GM18498 (cell line): Measurements from ENCODE around the gene VPS41.
A peak's percentile ranks its signal among the peaks of the same experiment; 100 is the strongest.

Source experiments
- ATAC-seq: cut with Tn5 transposase; IDR thresholded peaks from one replicate; pipeline ENCODE4 v1.9.1; 2021; ENCODE audit warnings: mild to moderate bottlenecking, moderate library complexity; ENCODE audit not compliant: unreplicated experiment

Gene VPS41

DNA sequence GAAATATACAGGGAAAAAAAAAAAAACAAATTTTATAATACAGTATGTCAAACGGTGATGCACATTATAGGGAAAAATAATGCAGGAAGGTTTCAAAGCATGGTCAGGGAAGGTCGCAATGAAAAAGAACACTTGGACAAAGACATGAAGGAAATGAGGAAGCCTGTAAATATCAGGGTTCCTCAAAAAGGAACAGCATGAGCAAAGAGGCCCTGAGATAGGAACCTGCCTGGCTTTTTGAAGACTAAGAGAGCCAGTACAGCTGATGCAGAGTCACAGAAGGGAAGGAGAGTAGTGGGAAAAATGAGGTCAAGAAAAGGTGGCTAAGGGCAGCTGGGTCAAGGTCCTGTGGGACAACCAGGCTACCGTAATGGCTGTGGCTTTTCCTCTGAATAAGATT is 1.9 kb downstream of the VPS41 start:
- no peak for ATAC-seq

DNA sequence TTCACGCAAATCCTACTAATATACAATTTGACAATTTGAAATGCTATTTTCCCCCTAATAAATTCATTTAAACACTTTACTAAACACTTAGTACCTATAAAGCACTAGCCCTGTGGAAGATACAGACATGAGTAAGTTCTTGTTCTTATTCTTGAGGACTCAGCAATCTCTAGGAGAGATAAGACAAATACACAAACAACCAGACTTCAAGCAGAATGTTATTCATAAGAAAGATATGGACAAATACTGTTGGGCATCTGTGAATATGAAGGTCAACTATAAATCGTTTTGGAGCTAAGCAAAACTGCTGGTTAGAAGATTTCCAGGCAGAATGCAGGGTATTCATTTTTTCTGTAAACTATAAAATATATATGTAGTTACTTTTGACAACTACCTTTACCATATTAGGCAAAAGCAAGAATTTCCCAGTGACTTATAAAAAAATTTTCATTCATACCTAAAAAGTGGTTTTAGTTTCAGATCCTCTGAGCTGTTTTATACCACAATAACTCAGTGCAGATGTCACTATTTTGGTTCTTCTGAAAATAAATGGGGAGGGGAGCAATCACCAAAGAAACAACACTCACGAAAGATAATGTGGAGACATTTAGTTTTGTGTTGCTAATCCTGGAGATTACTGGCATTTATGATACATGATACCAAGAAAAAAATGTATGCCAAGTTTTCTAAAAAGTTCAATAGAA is 3.8 kb downstream of the VPS41 start:
- ATAC-seq, result peak; percentile 49

DNA sequence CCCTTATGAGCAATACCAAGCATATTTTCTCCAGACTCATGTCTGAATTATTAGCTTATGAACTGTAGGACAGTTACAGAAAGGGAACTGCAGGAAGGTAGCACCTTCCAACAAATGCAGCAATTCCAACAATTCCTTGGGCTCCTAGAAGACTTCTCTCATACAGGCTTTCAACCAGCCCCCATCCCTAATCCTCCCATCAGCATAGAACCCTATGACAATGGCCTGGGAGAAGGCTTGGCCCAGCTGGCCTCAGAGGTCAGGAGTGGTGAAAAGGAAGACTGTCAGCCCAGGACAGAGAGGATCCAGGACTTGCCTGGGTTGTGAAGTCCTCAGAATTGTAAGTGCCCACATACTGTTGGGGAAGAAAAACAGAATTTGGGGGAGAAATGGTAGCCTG is 5.9 kb downstream of the VPS41 start:
- ATAC-seq, result no peak

DNA sequence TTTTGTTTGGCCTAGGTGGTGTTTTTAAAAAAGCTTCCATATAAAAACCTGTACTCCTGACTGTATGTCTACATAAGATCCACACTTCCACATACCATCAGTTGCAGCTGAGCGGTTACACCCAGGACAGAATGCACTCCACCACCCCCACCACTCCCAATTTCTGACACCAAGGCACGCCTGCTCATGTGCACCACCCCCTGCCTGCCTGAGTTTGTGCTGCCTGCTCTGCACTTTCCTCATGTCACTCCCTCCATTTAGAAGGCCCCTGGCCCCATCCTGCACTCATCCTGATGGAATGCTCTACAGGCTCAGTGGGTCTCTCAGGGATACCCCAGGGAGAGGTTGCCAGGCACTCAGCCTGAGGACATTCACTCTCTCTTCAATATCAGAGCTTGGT is 6.5 kb downstream of the VPS41 start:
- no peak for ATAC-seq

DNA sequence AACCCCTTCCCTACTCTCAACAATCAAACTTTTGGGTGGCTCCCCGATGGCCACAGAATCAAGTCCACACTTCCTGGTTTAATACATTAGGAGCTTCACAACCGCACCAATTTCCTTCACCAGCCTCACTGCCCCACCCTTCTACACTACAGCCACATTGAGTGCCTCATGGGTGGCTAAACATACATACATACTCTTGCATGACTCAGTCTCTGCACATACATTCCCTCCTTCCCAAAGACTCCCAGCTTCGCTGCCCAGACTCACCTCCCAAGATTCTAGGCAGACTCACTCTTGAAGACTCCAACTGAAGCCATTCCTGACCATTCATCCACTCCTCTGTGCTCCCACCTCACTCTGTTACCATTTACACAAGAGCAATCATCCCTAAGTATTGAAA is 15.9 kb downstream of the VPS41 start:
- no peak for ATAC-seq

DNA sequence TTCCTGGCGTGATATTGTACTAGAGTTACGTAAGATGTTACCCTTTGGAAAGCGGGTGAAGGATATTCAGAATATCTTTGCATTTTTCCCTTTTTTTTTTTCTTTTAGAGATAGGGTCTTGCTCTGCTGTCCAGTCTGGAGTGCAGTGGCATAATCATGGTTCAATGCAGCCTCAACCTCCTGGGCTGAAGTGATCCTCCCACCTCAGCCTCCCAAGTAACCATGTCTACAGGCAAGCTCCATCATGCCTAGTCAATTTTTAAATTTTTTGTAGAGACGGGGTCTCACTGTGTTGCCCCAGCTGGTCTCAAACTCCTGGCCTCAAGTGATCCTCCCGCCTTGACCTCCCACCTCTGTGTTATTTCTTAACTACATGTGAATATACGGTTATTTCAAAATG is 18.4 kb downstream of the VPS41 start:
- no peak for ATAC-seq

DNA sequence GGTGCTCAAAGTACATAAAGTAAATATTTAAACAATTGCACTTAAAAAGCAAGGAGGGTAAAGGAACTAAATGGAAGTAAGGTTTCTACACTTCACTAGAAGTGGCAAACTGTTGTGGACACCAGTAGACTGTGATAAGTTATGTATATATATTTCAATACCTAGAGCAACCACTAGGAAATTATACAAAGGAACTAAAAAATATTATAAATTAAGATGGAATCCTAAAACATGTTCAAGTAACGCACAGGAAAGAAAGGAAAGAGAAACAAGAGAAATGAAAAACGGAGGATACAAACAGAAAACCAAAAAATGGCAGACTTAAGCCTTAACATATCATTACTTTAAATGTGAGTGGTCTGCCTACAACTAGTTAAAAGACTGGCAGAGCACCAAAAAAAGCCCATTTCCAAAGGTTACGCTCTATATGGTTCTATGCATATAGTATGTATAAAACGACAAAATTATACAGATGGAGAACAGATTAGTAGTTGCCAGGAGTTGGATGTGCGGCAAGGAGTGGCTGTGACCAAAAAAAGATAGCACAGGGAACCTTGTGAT is 19.0 kb downstream of the VPS41 start:
- no peak for ATAC-seq

DNA sequence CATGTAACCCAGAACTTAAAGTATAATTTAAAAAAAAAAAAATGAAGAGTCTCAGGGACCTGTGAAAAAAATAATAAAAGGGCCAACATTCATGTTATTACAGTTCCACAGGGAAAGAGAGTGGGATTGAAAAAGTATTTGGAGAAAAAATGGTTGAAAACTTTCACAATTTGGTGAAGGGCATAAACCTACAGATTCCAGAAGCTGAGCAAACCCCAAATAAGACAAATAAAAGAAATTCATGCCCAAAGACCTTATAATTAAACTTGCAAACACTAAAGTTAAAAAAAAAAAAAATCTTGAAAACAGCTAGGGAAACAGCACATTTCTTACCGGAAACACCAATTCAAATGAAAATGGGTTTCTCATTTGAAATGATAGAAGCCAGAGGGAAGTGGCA is 19.9 kb downstream of the VPS41 start:
- ATAC-seq, result no peak

DNA sequence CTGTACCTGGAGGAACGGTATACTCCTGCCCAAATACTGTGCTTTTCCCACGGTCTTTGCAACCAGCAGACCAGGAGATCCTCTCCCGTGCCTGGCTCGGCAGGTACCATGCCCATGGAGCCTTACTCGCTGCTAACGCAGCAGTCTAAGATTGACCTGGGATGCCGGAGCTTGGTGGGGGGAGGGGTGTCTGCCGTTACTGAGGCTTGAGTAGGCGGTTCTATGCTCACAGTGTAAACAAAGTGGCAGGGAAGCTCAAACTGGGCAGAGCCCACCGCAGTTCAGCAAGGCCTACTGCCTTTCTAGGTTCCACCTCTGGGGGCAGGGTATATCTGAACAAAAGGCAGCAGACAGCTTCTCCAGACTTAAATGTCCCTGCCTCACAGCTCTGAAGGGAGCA is 22.7 kb downstream of the VPS41 start:
- no peak for ATAC-seq

DNA sequence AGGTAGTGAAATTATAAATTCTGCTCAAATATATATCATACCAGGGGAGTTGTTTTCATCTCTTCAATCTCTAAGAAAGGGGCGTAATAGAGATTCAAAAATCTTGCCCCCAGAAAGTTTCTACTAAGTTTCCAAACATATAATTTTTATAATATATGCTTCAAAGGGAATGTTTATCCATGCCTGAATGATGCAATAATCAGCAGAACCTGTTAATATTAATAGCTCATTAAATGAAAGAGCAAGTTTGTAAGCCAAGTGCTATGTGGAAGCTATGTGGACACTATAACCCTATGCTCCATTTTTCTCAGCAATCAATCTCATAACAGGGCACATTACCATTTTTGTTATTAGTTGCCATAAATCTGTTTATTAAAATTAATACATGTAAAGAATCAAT is 25.3 kb downstream of the VPS41 start:
- no peak for ATAC-seq

DNA sequence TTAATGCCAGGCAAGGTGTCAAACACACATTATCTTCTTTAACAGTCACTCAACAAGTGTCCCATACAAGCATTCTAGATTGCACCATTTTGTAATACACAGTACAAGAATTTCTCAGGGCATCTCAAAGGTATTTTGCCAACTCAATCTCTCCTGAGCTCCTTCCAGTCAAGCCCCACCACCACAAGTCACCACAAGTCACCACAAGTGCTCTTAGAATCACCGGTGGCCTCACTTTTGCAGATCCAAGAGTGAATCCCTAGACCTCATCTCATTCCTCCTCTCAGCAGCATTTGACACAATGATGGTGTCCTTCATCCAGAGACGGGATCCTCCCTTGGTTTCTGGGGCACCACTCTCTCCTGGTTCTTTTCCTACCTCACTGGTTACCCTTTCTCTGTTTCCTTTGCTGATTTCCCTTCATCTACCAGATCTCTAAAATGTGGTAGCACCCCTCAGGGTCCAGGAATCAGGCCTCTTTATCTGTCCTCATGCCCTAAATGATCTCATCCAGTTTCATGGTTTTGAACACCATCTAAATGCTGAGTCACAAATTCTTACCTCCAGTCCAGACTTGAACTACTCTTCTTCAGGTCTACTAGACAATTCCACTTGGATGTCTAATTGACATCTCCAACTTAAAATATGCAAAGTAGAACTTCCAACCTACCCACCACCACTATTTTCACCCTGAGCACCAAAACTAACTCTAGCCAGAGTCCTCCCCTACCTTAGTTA is 26.9 kb downstream of the VPS41 start:
- no peak for ATAC-seq

DNA sequence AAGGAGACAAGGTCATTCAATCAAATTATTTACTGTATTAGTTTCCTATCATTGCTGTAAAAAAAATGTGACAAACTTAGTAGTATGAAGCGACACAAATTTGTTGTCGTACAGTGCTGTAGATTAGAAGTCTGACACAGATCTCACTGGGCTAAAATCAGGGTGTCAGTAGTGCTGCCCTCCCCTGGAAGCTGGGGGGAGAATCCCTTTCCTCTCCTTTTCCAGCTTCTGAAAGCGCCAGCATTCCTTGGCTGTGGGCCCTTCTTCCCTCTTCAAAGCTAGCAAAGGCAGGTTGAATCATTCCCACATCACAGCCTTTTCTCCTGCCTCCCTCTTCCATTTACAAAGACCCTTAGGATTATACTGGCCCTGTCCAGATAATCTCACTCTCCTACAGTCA is 28.0 kb downstream of the VPS41 start:
- no peak for ATAC-seq

DNA sequence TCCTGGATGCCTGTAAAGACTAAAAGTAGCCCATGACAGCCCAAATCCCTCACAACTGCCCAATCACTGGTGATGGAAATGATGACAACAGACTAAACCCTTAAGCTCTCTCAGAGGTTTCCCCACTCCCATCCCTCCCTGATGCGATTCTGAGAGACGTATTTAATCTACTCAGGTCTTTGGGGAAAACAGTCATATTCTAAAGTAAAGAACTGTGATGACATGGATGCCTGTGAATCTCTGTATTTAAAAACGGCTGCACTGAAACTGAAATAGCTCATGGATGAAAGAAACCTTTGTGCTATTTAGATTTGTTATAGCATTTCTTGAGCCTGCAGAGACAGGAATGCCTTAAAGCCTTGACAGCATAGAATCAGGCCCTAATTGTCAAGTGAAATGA is 28.5 kb downstream of the VPS41 start:
- ATAC-seq, result no peak

DNA sequence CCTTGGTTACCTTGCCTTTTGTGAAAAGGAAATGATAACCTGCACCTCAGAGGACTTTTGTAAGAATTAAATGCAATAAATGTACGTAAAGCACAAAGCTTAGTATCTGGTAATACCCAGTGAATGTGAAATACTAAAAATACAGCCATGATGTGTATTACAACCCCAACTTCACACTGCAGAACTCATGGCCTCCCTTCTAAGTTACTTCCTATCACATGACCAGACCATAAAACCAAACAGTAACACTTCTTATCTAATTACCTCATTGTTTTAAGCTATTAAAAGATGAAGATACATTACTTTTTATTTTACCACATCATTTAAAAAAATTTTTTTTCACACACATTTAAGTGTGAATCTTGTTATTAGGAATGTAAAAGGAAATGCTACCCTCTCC is 29.0 kb downstream of the VPS41 start:
- ATAC-seq, result no peak

DNA sequence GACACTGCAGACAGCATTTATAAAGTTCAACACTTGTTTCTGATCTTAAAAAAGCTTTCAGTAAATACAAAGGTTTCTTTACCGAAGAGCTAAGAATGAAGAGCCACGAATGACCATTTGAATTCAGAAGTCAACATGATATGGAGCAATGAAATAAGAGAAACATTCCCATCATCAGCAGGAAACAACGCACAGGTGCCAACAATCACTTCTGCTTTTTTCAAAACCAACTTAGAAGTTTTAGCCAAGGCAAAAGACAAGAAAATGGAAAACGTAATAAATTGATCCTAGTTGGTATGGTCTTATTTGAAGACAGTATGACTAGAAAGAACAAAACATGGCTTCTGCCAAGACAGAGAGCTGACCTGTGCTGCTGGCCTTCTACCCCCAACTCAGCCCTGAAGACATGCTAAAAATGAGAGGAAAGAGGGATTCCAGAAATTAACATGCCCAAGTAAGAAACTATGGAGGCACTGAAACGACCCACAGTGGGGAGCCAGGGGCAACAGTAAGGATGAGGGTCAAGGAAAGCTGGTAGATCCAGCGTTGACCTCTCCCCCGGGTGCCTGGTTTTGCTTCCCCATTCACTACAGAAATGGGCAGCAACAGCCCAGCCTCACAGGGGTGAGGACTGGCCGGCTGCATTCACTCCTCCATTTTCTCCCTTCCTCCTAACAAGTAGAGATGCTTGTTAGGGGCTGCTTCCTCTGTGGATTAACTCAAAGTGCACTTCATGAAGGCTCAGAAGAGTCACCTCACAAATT is 30.1 kb downstream of the VPS41 start:
- no peak for ATAC-seq

DNA sequence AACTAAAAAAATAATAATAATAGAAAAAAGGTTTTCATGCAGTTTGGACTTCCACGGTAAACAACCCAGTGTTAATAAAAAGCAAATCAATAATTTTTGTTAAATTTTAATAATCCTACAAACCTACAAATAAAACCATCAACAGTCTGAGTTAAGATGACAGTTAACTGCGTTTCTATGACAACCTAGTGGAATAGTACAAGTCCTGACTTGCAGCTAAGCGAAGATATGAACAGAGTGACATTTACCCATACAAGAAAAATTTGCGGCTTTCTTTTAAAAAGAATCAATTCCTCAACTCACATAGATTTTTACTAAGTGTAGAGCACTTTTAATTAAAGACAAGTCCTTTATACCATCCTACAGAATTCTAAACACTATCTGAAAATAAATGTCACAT is 35.6 kb downstream of the VPS41 start:
- ATAC-seq, result no peak

DNA sequence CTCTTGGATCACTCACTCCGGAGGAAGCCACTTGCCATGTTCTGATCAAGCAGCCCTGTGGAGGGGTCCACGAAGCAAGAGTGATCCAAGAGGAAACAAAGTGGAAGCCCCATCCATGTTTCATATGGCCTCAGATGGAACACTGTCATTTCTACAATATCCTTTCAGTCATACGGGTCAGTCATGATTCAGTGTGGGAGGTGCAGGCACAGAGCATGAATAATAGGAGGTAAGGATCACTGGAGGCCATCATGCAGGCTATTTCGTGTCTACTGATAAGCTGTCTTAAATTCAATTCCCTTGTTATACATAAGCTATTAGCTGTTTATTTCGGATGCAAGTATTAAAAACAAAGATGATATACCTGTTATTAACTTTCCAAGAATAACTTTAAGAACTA is 36.8 kb downstream of the VPS41 start:
- ATAC-seq, result no peak

DNA sequence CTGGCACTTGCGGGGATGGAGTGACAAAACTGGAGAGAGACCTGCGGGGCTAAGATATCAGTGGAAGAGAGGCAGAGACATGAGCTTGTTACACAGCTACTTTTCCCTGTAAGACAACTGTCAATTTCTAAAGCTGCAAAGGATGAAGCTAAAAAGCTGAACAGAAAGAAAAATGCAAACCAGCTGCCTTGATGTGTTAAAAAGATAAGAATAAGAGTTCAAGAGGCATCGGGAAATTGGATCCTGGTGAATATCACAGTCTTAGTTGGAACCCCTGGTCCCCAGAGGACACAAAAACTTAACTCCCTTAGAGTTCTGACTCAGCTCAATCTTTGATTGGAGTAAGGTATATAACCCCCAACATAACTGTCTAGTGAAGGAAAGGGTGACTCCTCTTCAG is 38.8 kb downstream of the VPS41 start:
- no peak for ATAC-seq

DNA sequence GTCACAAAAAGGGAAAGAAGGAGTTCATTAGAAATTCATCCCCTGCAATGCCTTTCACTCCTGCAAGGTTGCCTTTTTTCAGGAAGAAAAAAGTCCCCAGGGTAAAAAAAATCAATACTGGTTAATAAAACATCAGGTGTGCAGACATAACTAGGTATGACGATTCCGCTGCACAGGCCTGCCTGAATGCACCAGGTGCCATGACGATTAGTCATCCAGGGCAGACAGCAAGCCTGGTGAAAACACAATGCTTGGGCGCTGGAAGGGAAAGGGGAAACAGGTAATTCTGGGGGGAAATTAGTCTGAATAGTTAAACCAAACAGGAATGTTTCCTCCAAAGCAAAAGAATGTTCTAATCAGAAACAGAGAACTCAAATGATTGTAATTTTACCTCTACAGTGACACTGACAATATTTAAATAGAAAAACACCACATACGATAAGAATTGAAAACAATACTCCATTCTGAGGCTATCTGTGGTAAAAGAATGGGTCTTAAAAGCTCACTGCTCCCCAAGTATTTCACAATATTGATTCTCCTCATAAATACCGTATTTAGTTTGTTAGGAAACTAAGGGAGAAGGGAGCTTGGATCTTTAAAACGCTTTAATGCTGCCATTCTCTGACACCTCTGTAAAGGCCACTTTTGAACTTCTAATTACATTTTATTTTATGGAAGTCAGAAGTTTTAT is 45.2 kb downstream of the VPS41 start:
- no peak for ATAC-seq

DNA sequence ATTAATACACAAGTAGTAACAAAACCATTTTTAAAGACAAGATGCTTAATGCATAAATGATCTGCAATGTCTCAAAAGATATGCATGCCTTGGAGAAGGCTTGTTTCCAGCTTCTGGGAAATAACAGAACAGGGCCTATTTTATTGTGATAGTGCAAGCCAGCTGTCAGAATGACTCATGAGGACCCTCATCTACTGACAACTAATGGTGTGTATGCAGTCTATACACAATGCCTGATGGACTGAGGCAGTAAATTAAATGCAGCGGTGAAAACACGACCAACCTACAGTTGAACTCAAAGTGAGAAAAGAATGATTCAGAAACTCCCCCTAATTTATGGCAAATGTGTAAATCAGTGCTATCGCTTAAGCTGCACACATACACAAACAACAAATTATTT is 46.3 kb downstream of the VPS41 start:
- ATAC-seq, result no peak

DNA sequence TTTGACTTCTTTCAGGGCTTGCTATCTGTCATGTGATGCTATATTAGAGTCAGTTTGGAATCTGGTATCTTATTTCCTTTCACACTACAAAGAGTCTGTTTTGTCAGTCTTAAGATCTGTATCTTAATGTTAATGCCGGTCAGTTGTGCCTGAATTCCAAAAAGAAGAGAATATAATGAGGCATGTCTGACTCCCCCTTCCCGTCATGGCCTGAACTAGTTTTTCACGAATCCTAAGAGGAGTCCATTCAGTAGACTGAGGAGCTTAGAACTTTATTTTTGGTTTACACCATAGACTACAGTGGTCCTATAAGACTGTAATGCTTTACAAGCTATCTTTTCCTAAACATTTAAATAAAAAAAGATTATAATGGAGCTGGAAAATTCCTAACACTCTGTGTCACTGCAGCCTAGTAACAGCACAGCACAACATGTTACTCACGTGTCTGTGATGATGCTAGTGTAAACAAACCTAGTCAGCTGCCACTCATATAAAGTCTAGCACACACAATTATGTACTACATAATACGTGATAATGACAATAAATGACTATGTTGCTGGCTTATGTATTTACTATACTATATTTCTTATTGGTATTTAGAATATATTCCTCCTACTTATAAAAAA is 50.6 kb downstream of the VPS41 start:
- no peak for ATAC-seq
